Smooth muscle cell (in vitro differentiated cells): ENCODE measurements around the gene ERGIC1. TPM values are rescaled to one million over a fixed set of nuclear protein-coding genes. Genes with fewer than 3 reads are reported as not detected.

Experiments
- DNase-seq: peaks from one replicate; lab custom pipeline; 2025; ENCODE audit not compliant: unreplicated experiment; lab: John Stamatoyannopoulos, UW
- H2AFZ ChIP-seq: fragments of 200-600 bp; sonication (generic); 2 replicates; pipeline ENCODE4 v1.6.0; 2016; ENCODE audit warnings: antibody characterized with exemption, low read depth, mild to moderate bottlenecking
- H3F3A ChIP-seq: fragments of 200-600 bp; sonication (generic); 2 replicates; pipeline ENCODE4 v1.6.0; 2017; ENCODE audit warnings: antibody characterized with exemption, low read depth
- H3K27ac ChIP-seq: fragments of 200-600 bp; sonication (generic); 2 replicates; pipeline ENCODE4 v1.5.1; 2016; ENCODE audit warnings: low read depth, mild to moderate bottlenecking
- H3K27me3 ChIP-seq: fragments of 200-600 bp; sonication (generic); 2 replicates; pipeline ENCODE4 v1.6.1; 2016; ENCODE audit warnings: low read depth, mild to moderate bottlenecking
- H3K36me3 ChIP-seq: fragments of 200-600 bp; sonication (generic); 2 replicates; pipeline ENCODE4 v1.5.1; 2016; ENCODE audit warnings: low read depth
- H3K4me1 ChIP-seq: fragments of 200-600 bp; sonication (generic); 2 replicates; pipeline ENCODE4 v1.5.1; 2016; ENCODE audit warnings: low read depth
- H3K4me2 ChIP-seq: fragments of 200-600 bp; sonication (generic); 2 replicates; pipeline ENCODE4 v1.6.0; 2016; ENCODE audit warnings: mild to moderate bottlenecking
- H3K4me3 ChIP-seq: fragments of 200-600 bp; sonication (generic); 2 replicates; pipeline ENCODE4 v1.5.1; 2016; ENCODE audit warnings: mild to moderate bottlenecking
- H3K79me2 ChIP-seq: fragments of 200-600 bp; sonication (generic); 2 replicates; pipeline ENCODE4 v1.6.0; 2016; ENCODE audit warnings: low read depth, mild to moderate bottlenecking
- H3K9ac ChIP-seq: fragments of 200-600 bp; sonication (generic); 2 replicates; pipeline ENCODE4 v1.6.0; 2016; ENCODE audit warnings: low read depth
- H3K9me3 ChIP-seq: fragments of 200-600 bp; sonication (generic); replicated peaks from 2 replicates; pipeline ENCODE4 v1.5.1; 2016; ENCODE audit warnings: low read depth
- H4K20me1 ChIP-seq: fragments of 200-600 bp; sonication (generic); 2 replicates; pipeline ENCODE4 v1.6.0; 2016; ENCODE audit warnings: low read depth
- WGBS: methylation state at CpG from one replicate; pipeline ENCODE4 v1.1.7; 2016; ENCODE audit warnings: low lambda C conversion rate; 5-methylcytosine and 5-hydroxymethylcytosine counted together
- polyA plus RNA-seq: library from polyadenylated mRNA; unstranded; fragments of >200 nt; fragmentation: Nextera tagmentation; extraction: Ambion mirVana; gene quantifications from 2 replicates; pipeline ENCODE4 v1.2.1, GENCODE V29; 2016
- total RNA-seq: library from RNA; depleted of rRNA; stranded (reverse); fragments of >200 nt; gene quantifications from 2 replicates; pipeline ENCODE4 v1.2.3, GENCODE V29; 2014
- TF ChIP-seq, protein P1 (sequence below): fragments of 200-600 bp; sonication (generic); IDR thresholded peaks from 2 replicates; pipeline ENCODE4 v1.5.1; 2017; ENCODE audit warnings: borderline replicate concordance, mild to moderate bottlenecking, antibody characterized with exemption; ENCODE audit not compliant: insufficient read depth, poor library complexity, severe bottlenecking

ERGIC1 gene
- total and polyA plus RNA-seq, 2 experiments from 2014 or later = 38.2 to 140 TPM

GRCh38 chr5:172910828-172911627 is 77.0 kb downstream of the ERGIC1 start:
- no peaks in the 10 kb centered on the region for H3K79me2 ChIP-seq
- H2AFZ ChIP-seq = no peak overlapping the region
- no peaks in the 10 kb centered on the region for H3F3A ChIP-seq
- TF ChIP-seq, protein P1, sequence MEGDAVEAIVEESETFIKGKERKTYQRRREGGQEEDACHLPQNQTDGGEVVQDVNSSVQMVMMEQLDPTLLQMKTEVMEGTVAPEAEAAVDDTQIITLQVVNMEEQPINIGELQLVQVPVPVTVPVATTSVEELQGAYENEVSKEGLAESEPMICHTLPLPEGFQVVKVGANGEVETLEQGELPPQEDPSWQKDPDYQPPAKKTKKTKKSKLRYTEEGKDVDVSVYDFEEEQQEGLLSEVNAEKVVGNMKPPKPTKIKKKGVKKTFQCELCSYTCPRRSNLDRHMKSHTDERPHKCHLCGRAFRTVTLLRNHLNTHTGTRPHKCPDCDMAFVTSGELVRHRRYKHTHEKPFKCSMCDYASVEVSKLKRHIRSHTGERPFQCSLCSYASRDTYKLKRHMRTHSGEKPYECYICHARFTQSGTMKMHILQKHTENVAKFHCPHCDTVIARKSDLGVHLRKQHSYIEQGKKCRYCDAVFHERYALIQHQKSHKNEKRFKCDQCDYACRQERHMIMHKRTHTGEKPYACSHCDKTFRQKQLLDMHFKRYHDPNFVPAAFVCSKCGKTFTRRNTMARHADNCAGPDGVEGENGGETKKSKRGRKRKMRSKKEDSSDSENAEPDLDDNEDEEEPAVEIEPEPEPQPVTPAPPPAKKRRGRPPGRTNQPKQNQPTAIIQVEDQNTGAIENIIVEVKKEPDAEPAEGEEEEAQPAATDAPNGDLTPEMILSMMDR = no peak
- no peak for DNase-seq
- WGBS = 93% methylated on average over 9 of the region's 9 CpGs
- no peaks in the 10 kb centered on the region for H3K27me3 ChIP-seq
- H3K27ac ChIP-seq = no peak overlapping the region
- no peak overlapping the region for H3K9ac ChIP-seq
- H3K4me1 ChIP-seq = peaks cover 7% of the 10 kb centered on the region
- H3K4me2 ChIP-seq = no peak overlapping the region
- H3K4me3 ChIP-seq = no peak overlapping the region
- H3K9me3 ChIP-seq = no peaks in the 10 kb centered on the region
- no peaks in the 10 kb centered on the region for H4K20me1 ChIP-seq
- no peaks in the 10 kb centered on the region for H3K36me3 ChIP-seq

DNA sequence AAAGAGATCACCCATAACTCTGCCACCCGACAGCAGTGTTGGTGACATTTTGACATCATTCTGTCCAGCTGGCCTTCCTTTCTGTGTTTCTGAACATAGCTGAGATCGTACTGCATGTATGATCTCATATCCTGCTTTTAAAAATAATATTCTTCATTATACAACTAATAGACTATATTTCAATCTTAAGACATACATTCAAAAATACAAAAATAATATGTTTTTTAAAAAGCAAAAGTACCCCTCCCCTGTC is 77.5 kb downstream of the ERGIC1 start:
- H2AFZ ChIP-seq = no peak overlapping the region
- WGBS = 96% methylated on average over 2 of the region's 2 CpGs
- DNase-seq = no peak
- no peak overlapping the region for H3K4me2 ChIP-seq
- H4K20me1 ChIP-seq = no peaks in the 10 kb centered on the region
- no peaks in the 10 kb centered on the region for H3K27me3 ChIP-seq
- no peaks in the 10 kb centered on the region for H3K9me3 ChIP-seq
- H3K9ac ChIP-seq = no peak overlapping the region
- no peaks in the 10 kb centered on the region for H3F3A ChIP-seq
- H3K79me2 ChIP-seq = no peaks in the 10 kb centered on the region
- H3K27ac ChIP-seq = no peak overlapping the region
- no peaks in the 10 kb centered on the region for H3K36me3 ChIP-seq
- peaks cover 2% of the 10 kb centered on the region for H3K4me1 ChIP-seq
- no peak overlapping the region for H3K4me3 ChIP-seq
- TF ChIP-seq, protein P1 = no peak

DNA sequence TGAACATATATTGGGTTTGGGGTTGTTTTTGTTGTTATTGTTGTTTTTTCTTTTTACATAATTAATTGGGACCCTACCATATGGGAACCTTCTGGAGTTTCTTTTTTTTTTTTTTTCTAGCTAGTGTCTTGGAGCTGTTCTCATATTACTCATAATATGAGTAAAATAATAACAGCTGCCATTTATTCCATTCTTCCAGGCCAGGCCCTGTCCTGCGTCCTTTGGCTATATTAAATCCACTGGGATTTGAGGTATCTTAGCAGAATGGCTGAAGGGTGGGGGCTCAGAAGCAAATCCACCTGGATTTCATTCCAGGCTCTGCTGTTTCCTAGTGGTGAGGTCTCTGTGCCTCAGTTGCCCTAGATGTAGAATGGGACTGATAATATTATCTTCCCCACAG is 77.9 kb downstream of the ERGIC1 start:
- DNase-seq = no peak
- no peaks in the 10 kb centered on the region for H3K27me3 ChIP-seq
- no peaks in the 10 kb centered on the region for H3F3A ChIP-seq
- H3K27ac ChIP-seq = no peak overlapping the region
- no peak overlapping the region for H3K4me2 ChIP-seq
- H2AFZ ChIP-seq = no peak overlapping the region
- no peak overlapping the region for H3K9ac ChIP-seq
- H3K79me2 ChIP-seq = no peaks in the 10 kb centered on the region
- no peaks in the 10 kb centered on the region for H3K4me1 ChIP-seq
- TF ChIP-seq, protein P1 = no peak
- no peak overlapping the region for H3K4me3 ChIP-seq
- H3K9me3 ChIP-seq = no peaks in the 10 kb centered on the region
- 100% methylated on average over 1 of the region's 1 CpG for WGBS
- no peaks in the 10 kb centered on the region for H4K20me1 ChIP-seq
- H3K36me3 ChIP-seq = no peaks in the 10 kb centered on the region

GRCh38 chr5:172913117-172913850 is 79.2 kb downstream of the ERGIC1 start:
- H3K4me3 ChIP-seq = no peak overlapping the region
- 96% methylated on average over 11 of the region's 11 CpGs for WGBS
- H3K27ac ChIP-seq = no peak overlapping the region
- H3K79me2 ChIP-seq = no peaks in the 10 kb centered on the region
- no peaks in the 10 kb centered on the region for H4K20me1 ChIP-seq
- no peak overlapping the region for H3K9ac ChIP-seq
- H3K27me3 ChIP-seq = no peaks in the 10 kb centered on the region
- no peaks in the 10 kb centered on the region for H3K9me3 ChIP-seq
- DNase-seq = no peak
- TF ChIP-seq, protein P1 = no peak
- H3F3A ChIP-seq = no peaks in the 10 kb centered on the region
- no peaks in the 10 kb centered on the region for H3K4me1 ChIP-seq
- H2AFZ ChIP-seq = no peak overlapping the region
- no peak overlapping the region for H3K4me2 ChIP-seq
- no peaks in the 10 kb centered on the region for H3K36me3 ChIP-seq
